VCaP (cell line): ENCODE measurements around the gene ERC2.

Source experiments
- H3K27ac ChIP-seq: fragments of 450-650 bp; 2 replicates; pipeline ENCODE4 v1.5.1; 2017
- CTCF ChIP-seq: fragments of 450-650 bp; conservative IDR thresholded peaks from 2 replicates; pipeline ENCODE4 v1.5.1; 2017; ENCODE audit warnings: mild to moderate bottlenecking, moderate library complexity

ERC2 gene

DNA sequence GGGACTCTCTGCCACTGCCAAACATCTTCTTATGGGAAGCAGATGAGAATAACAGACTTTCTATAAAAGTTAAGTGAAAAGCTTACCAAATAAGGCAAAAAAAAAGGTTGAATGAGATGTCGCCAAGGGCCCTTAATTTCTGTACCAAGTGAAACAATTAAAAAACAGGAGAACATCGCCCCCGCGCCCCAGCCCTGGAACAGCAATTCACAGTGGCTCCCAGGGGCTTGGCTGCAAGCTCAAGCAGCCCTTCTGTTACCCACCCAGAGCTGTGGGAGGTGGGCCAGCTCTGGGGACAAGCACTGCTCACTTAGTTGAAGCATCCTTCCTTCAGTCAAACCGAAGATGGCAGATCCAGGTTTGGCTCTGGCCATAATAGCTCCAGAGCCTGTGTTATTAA lies 208.0 kb downstream of the ERC2 start:
- H3K27ac ChIP-seq: no peak overlapping the region
- TF ChIP-seq CTCF: no peak

DNA sequence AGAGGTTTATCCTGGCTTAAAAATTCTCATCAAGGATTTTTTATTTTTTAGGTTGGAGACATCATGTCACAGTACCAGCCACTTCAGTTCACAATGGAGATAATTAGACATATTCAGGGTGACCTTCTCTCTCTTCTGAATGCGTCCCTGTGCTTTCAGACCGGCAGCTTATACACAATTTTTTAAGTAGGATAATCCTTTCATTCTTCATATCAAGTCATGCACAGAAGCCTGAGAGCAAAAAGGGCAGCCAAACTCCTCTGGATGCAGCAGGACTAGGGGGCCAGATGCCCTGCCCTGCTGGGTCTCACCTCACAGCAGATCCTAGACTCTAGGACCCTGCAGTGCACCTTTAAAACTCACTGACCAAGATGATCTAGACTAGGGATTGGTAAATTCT lies 210.4 kb downstream of the ERC2 start:
- TF ChIP-seq CTCF: no peak

DNA sequence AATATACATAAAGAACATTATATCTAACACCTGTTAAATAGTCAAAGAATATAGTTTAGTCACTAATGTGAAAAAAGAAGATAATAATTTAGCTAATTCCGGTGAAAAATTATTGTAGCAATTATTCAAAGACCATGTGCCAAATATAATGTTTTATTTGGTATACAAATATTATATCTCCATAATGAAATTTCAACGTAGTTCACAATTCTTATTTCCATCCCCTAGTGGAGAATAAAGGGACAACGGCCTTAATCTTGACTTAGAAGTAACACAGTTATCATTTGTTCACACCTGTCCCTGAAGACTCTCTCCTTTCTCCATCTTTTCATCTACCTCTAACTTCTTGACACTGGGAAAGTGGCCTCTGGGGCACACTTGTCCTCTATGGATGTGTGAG lies 213.4 kb downstream of the ERC2 start:
- peak; percentile 63 for TF ChIP-seq CTCF
- H3K27ac ChIP-seq: no peak overlapping the region

More for the DNA sequence above, 210.4 kb downstream of the ERC2 start:
- no peak overlapping the region for H3K27ac ChIP-seq

DNA sequence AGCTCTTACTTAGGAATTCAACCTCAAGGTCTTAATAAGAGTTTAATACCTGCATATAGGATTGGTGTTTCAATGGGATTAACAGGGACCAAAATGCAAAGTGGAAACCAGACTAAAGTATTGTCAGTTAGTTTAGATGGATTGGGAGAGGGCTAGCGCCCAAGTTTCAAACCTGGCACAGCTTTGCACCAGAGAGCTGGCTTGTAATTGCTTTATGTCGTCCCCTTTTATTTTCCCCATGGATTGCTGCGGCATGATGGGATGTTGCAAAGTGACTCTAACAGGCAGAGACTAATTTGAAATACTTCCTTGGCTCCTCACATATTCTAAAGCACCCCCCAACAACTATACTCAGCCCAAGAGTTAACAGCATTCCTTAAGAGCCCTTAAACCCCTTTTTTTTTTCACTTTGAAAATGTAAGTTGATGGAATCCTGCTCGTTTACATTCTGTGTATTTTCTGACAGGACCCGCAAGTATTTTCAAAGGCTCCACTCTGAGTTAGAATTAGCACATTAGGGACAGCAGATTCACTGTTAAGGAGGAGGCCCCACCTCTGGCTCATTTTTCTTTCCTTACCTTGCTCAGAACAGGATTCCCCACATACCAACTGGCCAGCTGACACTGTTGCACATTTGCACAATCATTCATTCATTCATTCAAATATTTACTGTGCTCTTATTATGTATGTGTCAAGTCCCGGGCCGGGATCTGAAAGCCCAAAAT lies 214.2 kb downstream of the ERC2 start:
- TF ChIP-seq CTCF: no peak
- no peak overlapping the region for H3K27ac ChIP-seq

DNA sequence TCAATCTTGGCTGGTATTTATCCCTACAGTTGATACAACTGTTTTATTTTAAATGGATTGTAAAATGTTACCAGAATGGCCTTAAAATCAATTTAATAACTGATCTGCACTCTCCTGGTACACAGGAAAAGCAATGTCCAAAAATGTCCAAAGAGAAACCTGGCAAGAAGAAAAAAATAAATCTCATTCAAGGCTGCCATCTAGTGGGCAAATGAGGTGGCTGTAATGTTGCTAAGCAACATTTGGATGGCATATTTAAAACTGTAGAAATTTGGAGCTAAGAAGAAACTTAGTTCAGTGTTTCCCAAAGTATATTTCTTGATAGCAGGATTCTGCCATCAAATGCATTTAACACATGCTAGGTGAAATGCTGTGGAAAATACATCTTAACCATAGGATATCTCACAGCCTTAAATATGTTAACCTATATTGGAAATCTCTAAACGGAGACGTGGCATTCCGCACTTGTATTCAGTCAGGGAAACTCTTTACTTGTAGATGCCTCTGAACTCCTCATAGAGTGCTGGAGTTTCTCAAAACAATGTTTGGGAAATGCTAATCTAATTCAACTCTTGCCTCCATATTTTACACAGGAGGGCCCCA lies 216.8 kb downstream of the ERC2 start:
- peak; percentile 89 for TF ChIP-seq CTCF
- H3K27ac ChIP-seq: peak overlapping the region; percentile 34

DNA sequence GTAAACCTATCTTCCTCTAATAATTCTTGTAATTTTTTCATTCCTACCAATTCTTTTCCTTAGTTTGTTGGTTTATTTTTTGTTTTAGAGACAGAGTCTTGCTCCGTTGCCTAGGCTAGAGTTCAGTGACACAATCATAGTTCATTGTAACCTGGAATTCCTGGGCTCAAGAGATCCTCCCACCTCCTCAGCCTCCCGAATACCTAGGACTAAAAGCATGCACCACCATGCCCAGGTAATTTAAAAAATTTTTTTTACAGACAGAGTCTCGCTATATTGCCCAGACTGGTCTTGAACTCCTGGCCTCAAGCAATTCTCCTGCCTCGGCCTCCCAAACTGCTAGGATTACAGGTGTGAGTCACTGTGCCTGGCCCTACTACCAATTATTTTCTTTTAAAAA lies 220.2 kb downstream of the ERC2 start:
- H3K27ac ChIP-seq: peak overlapping the region; percentile 47
- TF ChIP-seq CTCF: no peak

- TF ChIP-seq CTCF: no peak
- H3K27ac ChIP-seq: no peak overlapping the region
Measured at GRCh38 chr3:56238299-56238698, 230.0 kb downstream of the ERC2 start.
